ENCODE data around the gene ZNF107.

DNA sequence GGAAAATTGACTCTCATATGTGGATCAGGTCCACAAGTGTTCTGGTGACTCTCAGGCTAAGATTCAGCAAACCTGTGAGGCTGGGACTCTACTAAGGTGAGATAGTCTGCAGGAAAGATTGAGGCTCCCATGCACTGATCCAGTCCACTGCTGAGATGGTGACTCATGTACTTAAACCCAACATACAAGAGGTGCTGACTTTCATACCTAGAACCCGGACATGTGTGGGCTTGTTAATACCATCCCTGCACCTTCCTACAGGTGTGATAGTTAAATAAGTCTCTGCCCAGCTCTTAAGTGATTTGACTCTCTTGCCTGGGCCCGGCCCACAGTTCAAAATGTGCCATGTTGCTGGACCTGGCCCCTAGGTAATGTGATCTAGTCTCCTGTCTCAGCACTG, 27.1 kb upstream of the ZNF107 start:
- TF ChIP-seq, protein P1, sequence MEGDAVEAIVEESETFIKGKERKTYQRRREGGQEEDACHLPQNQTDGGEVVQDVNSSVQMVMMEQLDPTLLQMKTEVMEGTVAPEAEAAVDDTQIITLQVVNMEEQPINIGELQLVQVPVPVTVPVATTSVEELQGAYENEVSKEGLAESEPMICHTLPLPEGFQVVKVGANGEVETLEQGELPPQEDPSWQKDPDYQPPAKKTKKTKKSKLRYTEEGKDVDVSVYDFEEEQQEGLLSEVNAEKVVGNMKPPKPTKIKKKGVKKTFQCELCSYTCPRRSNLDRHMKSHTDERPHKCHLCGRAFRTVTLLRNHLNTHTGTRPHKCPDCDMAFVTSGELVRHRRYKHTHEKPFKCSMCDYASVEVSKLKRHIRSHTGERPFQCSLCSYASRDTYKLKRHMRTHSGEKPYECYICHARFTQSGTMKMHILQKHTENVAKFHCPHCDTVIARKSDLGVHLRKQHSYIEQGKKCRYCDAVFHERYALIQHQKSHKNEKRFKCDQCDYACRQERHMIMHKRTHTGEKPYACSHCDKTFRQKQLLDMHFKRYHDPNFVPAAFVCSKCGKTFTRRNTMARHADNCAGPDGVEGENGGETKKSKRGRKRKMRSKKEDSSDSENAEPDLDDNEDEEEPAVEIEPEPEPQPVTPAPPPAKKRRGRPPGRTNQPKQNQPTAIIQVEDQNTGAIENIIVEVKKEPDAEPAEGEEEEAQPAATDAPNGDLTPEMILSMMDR (IDR thresholded peaks at IDR 0.05; ENCODE audit: low read length), result no peak
- TF ChIP-seq EZH2 (IDR thresholded peaks at IDR 0.05; ENCODE audit: borderline replicate concordance, low read length), result no peak
